Measurements from ENCODE around the gene STC2. TPM values are rescaled to one million over a fixed set of nuclear protein-coding genes. Genes with fewer than 3 reads are reported as not detected.

STC2 gene
- total RNA-seq, 1 donor: 157 TPM

DNA sequence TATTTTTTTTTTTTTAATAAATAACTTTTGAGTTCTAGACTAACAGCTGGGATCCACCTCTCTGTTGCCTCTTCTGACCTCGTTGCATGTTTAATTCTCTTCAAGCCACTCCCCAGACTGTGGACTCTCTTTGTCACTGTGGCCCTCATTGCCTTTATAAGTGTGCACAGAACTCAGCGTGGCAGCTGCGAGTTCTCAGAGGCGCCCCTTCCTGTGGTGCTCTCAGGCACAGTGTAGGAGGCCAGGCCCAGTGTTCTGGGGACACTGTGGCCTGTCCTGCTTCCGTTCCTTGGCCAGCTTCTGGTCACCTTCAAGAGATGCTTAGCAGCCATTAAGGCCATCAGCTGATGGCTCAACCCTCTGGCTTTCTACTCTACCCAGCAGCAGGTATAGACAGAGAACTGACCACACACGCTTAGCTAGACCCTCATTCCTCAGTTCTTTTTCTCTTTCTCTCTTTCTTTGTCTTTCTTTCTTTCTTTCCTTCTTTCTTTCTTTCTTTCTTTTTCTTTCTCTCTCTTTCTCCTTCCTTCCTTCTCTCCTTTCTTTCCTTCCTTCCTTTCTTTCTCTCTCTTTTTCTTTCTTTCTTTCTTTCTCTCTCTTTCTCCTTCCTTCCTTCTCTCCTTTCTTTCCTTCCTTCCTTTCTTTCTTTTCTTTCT lies 27.7 kb downstream of the STC2 start:
- TF ChIP-seq, protein P1, sequence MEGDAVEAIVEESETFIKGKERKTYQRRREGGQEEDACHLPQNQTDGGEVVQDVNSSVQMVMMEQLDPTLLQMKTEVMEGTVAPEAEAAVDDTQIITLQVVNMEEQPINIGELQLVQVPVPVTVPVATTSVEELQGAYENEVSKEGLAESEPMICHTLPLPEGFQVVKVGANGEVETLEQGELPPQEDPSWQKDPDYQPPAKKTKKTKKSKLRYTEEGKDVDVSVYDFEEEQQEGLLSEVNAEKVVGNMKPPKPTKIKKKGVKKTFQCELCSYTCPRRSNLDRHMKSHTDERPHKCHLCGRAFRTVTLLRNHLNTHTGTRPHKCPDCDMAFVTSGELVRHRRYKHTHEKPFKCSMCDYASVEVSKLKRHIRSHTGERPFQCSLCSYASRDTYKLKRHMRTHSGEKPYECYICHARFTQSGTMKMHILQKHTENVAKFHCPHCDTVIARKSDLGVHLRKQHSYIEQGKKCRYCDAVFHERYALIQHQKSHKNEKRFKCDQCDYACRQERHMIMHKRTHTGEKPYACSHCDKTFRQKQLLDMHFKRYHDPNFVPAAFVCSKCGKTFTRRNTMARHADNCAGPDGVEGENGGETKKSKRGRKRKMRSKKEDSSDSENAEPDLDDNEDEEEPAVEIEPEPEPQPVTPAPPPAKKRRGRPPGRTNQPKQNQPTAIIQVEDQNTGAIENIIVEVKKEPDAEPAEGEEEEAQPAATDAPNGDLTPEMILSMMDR (IDR thresholded peaks at IDR 0.05; ENCODE audit: insufficient read depth, low read depth, low read length): no peak
- DNase-seq (ENCODE audit: low read depth): no peak
- no peak overlapping the region for H3K4me3 ChIP-seq (ENCODE audit: low read depth, low read length)

- TF ChIP-seq, protein P1 (IDR thresholded peaks at IDR 0.05; ENCODE audit: insufficient read depth, low read depth, low read length): no peak
- H3K4me3 ChIP-seq (ENCODE audit: low read depth, low read length): no peak overlapping the region
These were observed 28.4 kb downstream of the STC2 start for GRCh38 chr5:173299820-173300219.

DNA sequence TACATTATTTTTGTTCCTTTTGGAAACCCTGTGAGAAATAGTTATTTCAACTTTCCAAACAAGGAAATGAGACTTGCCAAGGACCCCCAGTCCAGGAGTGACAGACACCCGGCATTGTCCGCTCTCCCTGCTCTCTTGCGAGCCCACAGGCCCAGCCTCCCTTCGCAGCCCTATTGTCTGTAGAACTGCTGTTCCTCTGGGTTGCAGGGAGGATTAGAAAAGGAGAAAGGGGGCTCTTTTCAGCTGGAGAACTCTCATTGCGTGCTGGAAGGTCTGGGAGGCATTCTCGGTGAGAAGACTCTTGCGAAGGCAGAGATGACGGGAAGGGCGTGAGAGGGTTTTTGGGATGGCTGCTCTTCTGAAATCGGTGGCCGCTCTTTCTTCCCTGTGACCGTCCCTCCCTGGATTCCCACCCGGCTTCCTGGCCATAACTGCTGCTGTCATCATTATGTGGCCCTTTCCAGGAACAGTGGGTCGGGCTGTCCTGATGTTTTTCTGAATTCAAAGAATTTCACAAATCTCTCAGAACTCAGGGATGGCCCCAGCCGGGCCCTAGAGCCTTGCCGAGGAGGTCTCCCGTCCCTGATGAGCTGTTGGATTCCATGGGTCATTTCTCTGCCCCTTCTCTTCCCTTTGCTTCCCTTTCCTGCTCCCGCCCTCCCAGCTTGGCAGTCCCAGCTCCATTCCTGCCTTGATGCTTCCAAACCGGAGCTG lies 29.8 kb downstream of the STC2 start:
- H3K4me3 ChIP-seq (ENCODE audit: low read depth, low read length): no peak overlapping the region
- no peak for DNase-seq (ENCODE audit: low read depth)
- TF ChIP-seq, protein P1 (IDR thresholded peaks at IDR 0.05; ENCODE audit: insufficient read depth, low read depth, low read length): no peak

More at GRCh38 chr5:173299820-173300219, 28.4 kb downstream of the STC2 start:
- DNase-seq (ENCODE audit: low read depth): no peak

GRCh38 chr5:173297813-173298212 lies 30.4 kb downstream of the STC2 start:
- DNase-seq (ENCODE audit: low read depth): no peak
- TF ChIP-seq, protein P1 (IDR thresholded peaks at IDR 0.05; ENCODE audit: insufficient read depth, low read depth, low read length): no peak
- H3K4me3 ChIP-seq (ENCODE audit: low read depth, low read length): no peak overlapping the region

GRCh38 chr5:173296737-173297676 lies 31.2 kb downstream of the STC2 start:
- TF ChIP-seq, protein P1 (IDR thresholded peaks at IDR 0.05; ENCODE audit: insufficient read depth, low read depth, low read length): no peak
- H3K4me3 ChIP-seq (ENCODE audit: low read depth, low read length): no peak overlapping the region
- DNase-seq (ENCODE audit: low read depth): no peak

GRCh38 chr5:173295796-173296195 lies 32.4 kb downstream of the STC2 start:
- DNase-seq (ENCODE audit: low read depth): no peak

More at GRCh38 chr5:173295796-173296195, 32.4 kb downstream of the STC2 start:
- no peak overlapping the region for H3K4me3 ChIP-seq (ENCODE audit: low read depth, low read length)
- TF ChIP-seq, protein P1 (IDR thresholded peaks at IDR 0.05; ENCODE audit: insufficient read depth, low read depth, low read length): no peak

Measured in fibroblast of villous mesenchyme (primary cell).